ENCODE data around the gene KIF5C. TPM values are rescaled to one million over a fixed set of nuclear protein-coding genes. Genes with fewer than 3 reads are reported as not detected.

Gene KIF5C
- total RNA-seq, 1 donor from 2014 or later = 63.1 TPM

- no peaks in the 10 kb centered on the region for H3K36me3 ChIP-seq
- H3K27ac ChIP-seq = no peak overlapping the region
- Mint-ChIP-seq H3K27me3 (ENCODE audit: insufficient read depth, low read depth) (peaks cover 4% of the 10 kb centered on the region), H3K27ac (peak overlapping the region; percentile 9), H3K9me3 (no peaks in the 10 kb centered on the region), H3K36me3 (no peaks in the 10 kb centered on the region), H3K4me3 (no peak overlapping the region), H3K4me1 (peaks cover 19% of the 10 kb centered on the region)
- H3K9me3 ChIP-seq (ENCODE audit: low read depth) = no peaks in the 10 kb centered on the region
- no peak for DNase-seq (ENCODE audit: low spot score)
- peaks cover 35% of the 10 kb centered on the region for H3K27me3 ChIP-seq
- no peak overlapping the region for H3K9ac ChIP-seq
- no peaks in the 10 kb centered on the region for H4K20me1 ChIP-seq (ENCODE audit: low read depth)
- no peak overlapping the region for H3K4me3 ChIP-seq
- peaks cover 15% of the 10 kb centered on the region for H3K4me1 ChIP-seq
- no peak overlapping the region for H2AFZ ChIP-seq (replicated peaks)
- no peaks in the 10 kb centered on the region for H3K79me2 ChIP-seq (ENCODE audit: low read depth)
- H3F3A ChIP-seq (ENCODE audit: low read depth) = peaks cover 4% of the 10 kb centered on the region
- TF ChIP-seq EZH2phosphoT487 (IDR thresholded peaks at IDR 0.05) = no peak
- no peak for TF ChIP-seq CTCF (IDR thresholded peaks at IDR 0.05)
- no peak for TF ChIP-seq EZH2 (IDR thresholded peaks at IDR 0.05)
- peak overlapping the region; percentile 29 for H3K4me2 ChIP-seq
Observed at GRCh38 chr2:148865512-148865911, 9.5 kb upstream of the KIF5C start.

- Histone ChIP-seq H3K36me3 (no peaks in the 10 kb centered on the region), H3K9me3 (ENCODE audit: low read depth) (no peaks in the 10 kb centered on the region), H3F3A (ENCODE audit: low read depth) (peaks cover 8% of the 10 kb centered on the region), H3K4me2 (peak overlapping the region; percentile 29), H4K20me1 (ENCODE audit: low read depth) (no peaks in the 10 kb centered on the region), H3K27ac (no peak overlapping the region), H2AFZ (replicated peaks) (no peak overlapping the region), H3K27me3 (peaks cover 35% of the 10 kb centered on the region), H3K4me3 (no peak overlapping the region), H3K9ac (no peak overlapping the region), H3K4me1 (peaks cover 15% of the 10 kb centered on the region), H3K79me2 (ENCODE audit: low read depth) (no peaks in the 10 kb centered on the region)
- Mint-ChIP-seq H3K4me3 (no peak overlapping the region), H3K27me3 (ENCODE audit: insufficient read depth, low read depth) (peaks cover 4% of the 10 kb centered on the region), H3K36me3 (no peaks in the 10 kb centered on the region), H3K27ac (no peak overlapping the region), H3K4me1 (peaks cover 19% of the 10 kb centered on the region), H3K9me3 (no peaks in the 10 kb centered on the region)
- TF ChIP-seq EZH2 (IDR thresholded peaks at IDR 0.05) (no peak), CTCF (IDR thresholded peaks at IDR 0.05) (no peak), EZH2phosphoT487 (IDR thresholded peaks at IDR 0.05) (no peak)
- DNase-seq (ENCODE audit: low spot score) = no peak
Observed at GRCh38 chr2:148866091-148866490, 8.9 kb upstream of the KIF5C start.

GRCh38 chr2:148867079-148867769 is 7.8 kb upstream of the KIF5C start:
- H3F3A ChIP-seq (ENCODE audit: low read depth) = peaks cover 20% of the 10 kb centered on the region
- Mint-ChIP-seq H3K4me3 (peak overlapping the region; percentile 5), H3K9me3 (no peaks in the 10 kb centered on the region), H3K27ac (no peak overlapping the region), H3K36me3 (no peaks in the 10 kb centered on the region), H3K4me1 (peaks cover 23% of the 10 kb centered on the region), H3K27me3 (ENCODE audit: insufficient read depth, low read depth) (peaks cover 2% of the 10 kb centered on the region)
- H3K9ac ChIP-seq = no peak overlapping the region
- peaks cover 22% of the 10 kb centered on the region for H3K4me1 ChIP-seq
- H4K20me1 ChIP-seq (ENCODE audit: low read depth) = peaks cover 5% of the 10 kb centered on the region
- DNase-seq (ENCODE audit: low spot score) = no peak
- no peak overlapping the region for H3K4me3 ChIP-seq
- TF ChIP-seq EZH2 (IDR thresholded peaks at IDR 0.05) (no peak), EZH2phosphoT487 (IDR thresholded peaks at IDR 0.05) (no peak), CTCF (IDR thresholded peaks at IDR 0.05) (no peak)
- peaks cover 35% of the 10 kb centered on the region for H3K27me3 ChIP-seq
- H3K4me2 ChIP-seq = no peak overlapping the region
- H3K27ac ChIP-seq = no peak overlapping the region
- no peak overlapping the region for H2AFZ ChIP-seq (replicated peaks)
- H3K9me3 ChIP-seq (ENCODE audit: low read depth) = no peaks in the 10 kb centered on the region
- H3K36me3 ChIP-seq = no peaks in the 10 kb centered on the region
- no peaks in the 10 kb centered on the region for H3K79me2 ChIP-seq (ENCODE audit: low read depth)
